SK-N-SH (cell line): Measurements from ENCODE around the gene CBLN3. TPM values are rescaled to one million over a fixed set of nuclear protein-coding genes. Genes with fewer than 3 reads are reported as not detected.
"Not testable (repeated sequence)": the region's sequence is repeated elsewhere in the genome, so short reads cannot be mapped to it uniquely, and the experiment has no call there.

Source experiments
- CTCF ChIA-PET: fragments of 300-600, 350-600 bp; formaldehyde crosslinking; extraction: SDS; loops from one replicate; lab custom pipeline; 2021; lab: Yijun Ruan, JAX
- POLR2A ChIA-PET: fragments of 350-600 bp; sonication (Branson Sonifier 250); formaldehyde crosslinking; extraction: SDS; loops from one replicate; lab custom pipeline; 2020; ENCODE audit warnings: antibody characterized with exemption, inconsistent platforms; lab: Yijun Ruan, JAX
- DNase-seq: peaks from one replicate; pipeline ENCODE4 v3.0.0; 2012
- H2AFZ ChIP-seq: fragments of 200-600 bp; sonication (generic); 2 replicates; pipeline ENCODE4 v1.8.1; 2016; ENCODE audit warnings: antibody characterized with exemption, mild to moderate bottlenecking, low read depth
- H3F3A ChIP-seq: fragments of 200-600 bp; sonication (generic); replicated peaks from 2 replicates; pipeline ENCODE3; 2016; ENCODE audit warnings: antibody characterized with exemption, mild to moderate bottlenecking; ENCODE audit not compliant: insufficient read depth
- H3K27ac ChIP-seq, 2 experiments: fragments of 200-500 bp in 1 of 2; fragments of 200-600 bp in 1 of 2; sonication (Bioruptor generic) in 1 of 2; sonication (generic), shearing (Covaris generic) in 1 of 2; 2 replicates each; pipeline versions ENCODE4 v1.5.1 to v1.6.1; 2014 to 2016; ENCODE audit warnings: low read depth in 2 of 2, inconsistent platforms in 1 of 2, low read length in 1 of 2, mild to moderate bottlenecking in 1 of 2, mixed read lengths in 1 of 2
- H3K27me3 ChIP-seq: fragments of 200-600 bp; sonication (generic), shearing (Covaris generic); 2 replicates; pipeline ENCODE4 v1.6.1; 2016; ENCODE audit warnings: mixed run types; ENCODE audit not compliant: insufficient read depth
- H3K36me3 ChIP-seq, 2 experiments: fragments of 200-500 bp in 1 of 2; fragments of 200-600 bp in 1 of 2; sonication (Bioruptor generic) in 1 of 2; sonication (generic) in 1 of 2; replicated peaks in 1 of 2; 2 replicates each; pipeline versions ENCODE3 to v1.5.1; 2014 to 2016; ENCODE audit warnings: low read length in 1 of 2, mild to moderate bottlenecking in 1 of 2; ENCODE audit not compliant: insufficient read depth in 2 of 2, control insufficient read depth in 1 of 2
- H3K4me1 ChIP-seq, 2 experiments: fragments of 200-500 bp in 1 of 2; fragments of 200-600 bp in 1 of 2; sonication (Bioruptor generic) in 1 of 2; sonication (generic), shearing (Covaris generic) in 1 of 2; 2 replicates each; pipeline versions ENCODE4 v1.5.1 to v1.6.1; 2014 to 2016; ENCODE audit warnings: low read depth in 1 of 2, low read length in 1 of 2, mixed run types in 1 of 2; ENCODE audit not compliant: insufficient read depth in 2 of 2, control insufficient read depth in 1 of 2
- H3K4me2 ChIP-seq: fragments of 200-600 bp; sonication (generic), shearing (Covaris generic); 2 replicates; pipeline ENCODE4 v1.6.1; 2017; ENCODE audit warnings: mixed run types
- H3K4me3 ChIP-seq, 2 experiments: fragments of 200-500 bp in 1 of 2; fragments of 200-600 bp in 1 of 2; sonication (Bioruptor generic) in 1 of 2; sonication (generic), shearing (Covaris generic) in 1 of 2; 2 replicates each; pipeline versions ENCODE4 v1.5.1 to v1.8.1; 2014 to 2016; ENCODE audit warnings: low read depth in 2 of 2, inconsistent platforms in 1 of 2, low read length in 1 of 2, mild to moderate bottlenecking in 1 of 2, mixed read lengths in 1 of 2, moderate library complexity in 1 of 2
- H3K79me2 ChIP-seq: fragments of 200-600 bp; sonication (generic); 2 replicates; pipeline ENCODE4 v1.8.1; 2017; ENCODE audit warnings: mild to moderate bottlenecking; ENCODE audit not compliant: insufficient read depth
- H3K9ac ChIP-seq: fragments of 200-600 bp; sonication (generic); 2 replicates; pipeline ENCODE4 v1.6.1; 2017; ENCODE audit warnings: mixed run types
- H3K9me2 ChIP-seq: fragments of 200-600 bp; sonication (generic); 2 replicates; pipeline ENCODE4 v1.6.1; 2017; ENCODE audit warnings: mixed run types
- H3K9me3 ChIP-seq: fragments of 200-600 bp; sonication (generic); 2 replicates; pipeline ENCODE4 v1.6.1; 2017; ENCODE audit warnings: mixed run types, mild to moderate bottlenecking, moderate library complexity
- H4K20me1 ChIP-seq: fragments of 200-600 bp; sonication (generic); 2 replicates; pipeline ENCODE4 v1.6.1; 2017; ENCODE audit warnings: mild to moderate bottlenecking, mixed run types; ENCODE audit not compliant: insufficient read depth
- EZH2phosphoT487 ChIP-seq: fragments of 200-600 bp; sonication (generic); IDR thresholded peaks from 2 replicates; pipeline ENCODE4 v1.6.1; 2017; ENCODE audit warnings: low read depth, mixed run types, mild to moderate bottlenecking, antibody characterized with exemption, moderate library complexity, borderline replicate concordance
- FOSL2 ChIP-seq: IDR thresholded peaks from 2 replicates; pipeline ENCODE4 v1.4.0; 2012; ENCODE audit warnings: low read depth, mild to moderate bottlenecking, moderate library complexity, borderline replicate concordance
- PBX3 ChIP-seq: IDR thresholded peaks from 2 replicates; pipeline ENCODE4; 2012
- REST ChIP-seq: IDR thresholded peaks from 2 replicates; pipeline ENCODE4 v1.6.1; 2012; ENCODE audit warnings: mild to moderate bottlenecking, low read depth, low read length, moderate library complexity
- USF2 ChIP-seq: fragments of 150-350 bp; IDR thresholded peaks from 2 replicates; pipeline ENCODE4 v1.6.1; 2017; ENCODE audit warnings: antibody characterized with exemption, low read length, low read depth, borderline replicate concordance
- WGBS: methylation state at CpG from one replicate; pipeline ENCODE4 v1.1.6; 2017; ENCODE audit warnings: low lambda C conversion rate; 5-methylcytosine and 5-hydroxymethylcytosine counted together
- polyA plus RNA-seq, 3 experiments: library from polyadenylated mRNA; depleted of rRNA; stranded (reverse); fragments of >200 nt; gene quantifications; 2 replicates each; pipeline ENCODE4 v1.2.3, GENCODE V29; 2012

The CBLN3 gene
- polyA plus RNA-seq, 1 of the 3 experiments (the other 2 are of a cell fraction), result 1.8 TPM

- no peak for TF ChIP-seq PBX3
Measured at GRCh38 chr14:24473211-24473610, 43.7 kb upstream of the CBLN3 start (continued).

- H2AFZ ChIP-seq, H3F3A ChIP-seq, H3K9me3 ChIP-seq, H3K9me2 ChIP-seq, H3K4me1 ChIP-seq, H3K4me2 ChIP-seq, H3K9ac ChIP-seq, CTCF ChIA-PET, POLR2A ChIA-PET, H3K27ac ChIP-seq, H3K4me3 ChIP-seq, H4K20me1 ChIP-seq, H3K79me2 ChIP-seq, H3K27me3 ChIP-seq, H3K36me3 ChIP-seq, DNase-seq: not testable (repeated sequence)
- WGBS, result 52% methylated on average over 2 of the region's 2 CpGs
Measured at GRCh38 chr14:24470450-24470849, 41.0 kb upstream of the CBLN3 start.

GRCh38 chr14:24465805-24466204, 36.3 kb upstream of the CBLN3 start:
- Histone ChIP-seq H3K79me2 (no peaks in the 10 kb centered on the region), H3K9me3 (no peaks in the 10 kb centered on the region), H3K9me2 (no peaks in the 10 kb centered on the region), H3K27ac (no peak overlapping the region), H3K27me3 (no peaks in the 10 kb centered on the region), H3K4me1 (no peaks in the 10 kb centered on the region), H3F3A (no peaks in the 10 kb centered on the region), H4K20me1 (no peaks in the 10 kb centered on the region), H2AFZ (no peak overlapping the region), H3K4me3 (no peak overlapping the region), H3K9ac (no peak overlapping the region), H3K4me2 (no peak overlapping the region), H3K36me3 (no peaks in the 10 kb centered on the region)
- WGBS, result 90% methylated on average over 3 of the region's 3 CpGs
- DNase-seq, result no peak
- ChIA-PET POLR2A (no interaction called here), CTCF (interaction anchor here (1.1 kb wide), 1 partner anchor 16 kb away, joined by 3 read pairs; no protein-coding TSS in a partner anchor)
- TF ChIP-seq REST (no peak), PBX3 (no peak), USF2 (no peak), FOSL2 (no peak), EZH2phosphoT487 (no peak)
